Stomach (tissue), 9 donors: Measurements from ENCODE around the gene ARTN. TPM values are rescaled to one million over a fixed set of nuclear protein-coding genes. Genes with fewer than 3 reads are reported as not detected.

Experiments
- DNase-seq, 2 donors: peaks; one replicate each; pipeline versions ENCODE4 v3.0.0 to v3.0.0-alpha.2; 2013 to 2019
- H3K27ac ChIP-seq, 5 donors: fragments of 200-600 bp in 4 of 5; sonication (generic) in 4 of 5; one replicate each; pipeline ENCODE4 v1.5.1; 2013 to 2019; ENCODE audit warnings: mild to moderate bottlenecking in 1 of 5, moderate library complexity in 1 of 5
- H3K27me3 ChIP-seq, 3 donors: fragments of 200-600 bp; sonication (generic); one replicate each; pipeline ENCODE4 v1.5.1; 2017 to 2019; ENCODE audit warnings: mixed run types in 1 of 3
- H3K36me3 ChIP-seq, 4 donors: fragments of 200-600 bp; sonication (generic); 1 replicate in 3 of 4; 2 replicates in 1 of 4; pipeline ENCODE4 v1.5.1; 2016 to 2019
- H3K4me1 ChIP-seq, 4 donors: fragments of 200-600 bp; sonication (generic); one replicate each; pipeline ENCODE4 v1.5.1; 2016 to 2019
- H3K4me3 ChIP-seq, 4 donors: fragments of 200-600 bp; sonication (generic) in 3 of 4; one replicate each; pipeline ENCODE4 v1.5.1; 2016 to 2019; ENCODE audit warnings: mild to moderate bottlenecking in 1 of 4
- H3K9me3 ChIP-seq, 4 donors: fragments of 200-600 bp; sonication (generic); one replicate each; pipeline ENCODE4 v1.5.1; 2016 to 2019
- CTCF ChIP-seq, 7 experiments: fragments of 450-650 bp in 4 of 7; fragments of 200-600 bp in 3 of 7; sonication (generic) in 3 of 7; IDR thresholded peaks; one replicate each; pipeline ENCODE4 v1.5.1; 2016 to 2019; ENCODE audit warnings: antibody characterized with exemption in 7 of 7, control low read depth in 2 of 7, mild to moderate bottlenecking in 1 of 7
- EP300 ChIP-seq: sonication (generic); formaldehyde crosslinking; IDR thresholded peaks from one replicate; pipeline ENCODE4 v1.6.1; 2017; ENCODE audit warnings: antibody characterized with exemption
- POLR2A ChIP-seq, 4 donors: fragments of 450-650 bp; IDR thresholded peaks; one replicate each; pipeline ENCODE4 v1.6.1; 2016; ENCODE audit warnings: antibody characterized with exemption in 4 of 4, control low read depth in 2 of 4, mild to moderate bottlenecking in 1 of 4, moderate library complexity in 1 of 4
- POLR2AphosphoS5 ChIP-seq, 3 donors: sonication (generic); formaldehyde crosslinking; IDR thresholded peaks; one replicate each; pipeline ENCODE4 v1.6.1; 2016; ENCODE audit warnings: antibody characterized with exemption in 3 of 3
- WGBS, 5 donors: extraction: QIAGEN DNeasy Blood & Tissue Kit in 3 of 5; methylation state at CpG; one replicate each; pipeline versions ENCODE4 v1.1.5 to v1.1.7; 2013 to 2018; 5-methylcytosine and 5-hydroxymethylcytosine counted together
- intact Hi-C: fragments of 100-400 bp; cut with DNase I; formaldehyde crosslinking; loops from one replicate; pipeline ENCODE4 v1.15.1; 2023; ENCODE audit warnings: low total_unique reads
- polyA plus RNA-seq, 3 donors: library from polyadenylated mRNA; stranded (reverse); fragments of 200-250 nt; gene quantifications; one replicate each; pipeline ENCODE4 v1.2.3, GENCODE V29; 2013
- total RNA-seq, 5 donors: library from RNA; depleted of rRNA; stranded (reverse); fragments of >200 nt; gene quantifications; one replicate each; pipeline versions ENCODE4 v1.1.0 to v1.2.3, GENCODE V29; 2014 to 2016
- donor health status: healthy with polysubstance abuse.
- donor health status: Bipolar disorder and iron deficiency.
- donor health status: healthy.

The ARTN gene
- total and polyA plus RNA-seq, 8 donors: 0.44 to 4.8 (median 2.6) TPM; not detected in 4

GRCh38 chr1:43902058-43902831 is 31.4 kb upstream of the ARTN start:
- TF ChIP-seq POLR2A (IDR thresholded peaks at IDR 0.05) (no peak), CTCF (IDR thresholded peaks at IDR 0.05) (no peak), EP300 (no peak), POLR2AphosphoS5 (IDR thresholded peaks at IDR 0.05) (no peak)
- no peaks in the 10 kb centered on the region for H3K27me3 ChIP-seq
- no peak overlapping the region for H3K4me3 ChIP-seq
- no peaks in the 10 kb centered on the region for H3K9me3 ChIP-seq
- intact Hi-C loops: no loop called here
- DNase-seq: no peak
- H3K4me1 ChIP-seq: no peaks in the 10 kb centered on the region
- H3K27ac ChIP-seq: no peak overlapping the region
- 79 to 93% (median 84%) methylated on average over 1 to 4 of the region's 4 CpGs for WGBS, 5 donors
- peaks cover 3 to 45% (median 30%) of the 10 kb centered on the region in 4 donors for H3K36me3 ChIP-seq

- intact Hi-C loops: no loop called here
- WGBS, 5 donors: 48 to 73% (median 54%) methylated on average over 7 of the region's 7 CpGs
These were observed 28.7 kb upstream of the ARTN start for GRCh38 chr1:43904660-43905551.

GRCh38 chr1:43908226-43908625 is 25.4 kb upstream of the ARTN start:
- Histone ChIP-seq H3K9me3 (no peaks in the 10 kb centered on the region), H3K4me1 (peaks cover 0 to 11% (median 5%) of the 10 kb centered on the region in 4 donors), H3K27ac (no peak overlapping the region), H3K36me3 (peaks cover 0 to 35% (median 2%) of the 10 kb centered on the region in 4 donors), H3K27me3 (no peaks in the 10 kb centered on the region), H3K4me3 (no peak overlapping the region)
- 96 to 100% (median 98%) methylated on average over 2 of the region's 2 CpGs for WGBS, 5 donors
- no peak for DNase-seq
- intact Hi-C loops: no loop called here
- TF ChIP-seq CTCF (IDR thresholded peaks at IDR 0.05) (no peak), EP300 (no peak), POLR2AphosphoS5 (IDR thresholded peaks at IDR 0.05) (no peak)

More at GRCh38 chr1:43904660-43905551, 28.7 kb upstream of the ARTN start:
- H3K4me1 ChIP-seq: no peaks in the 10 kb centered on the region
- TF ChIP-seq POLR2AphosphoS5 (IDR thresholded peaks at IDR 0.05) (no peak), EP300 (no peak), CTCF (IDR thresholded peaks at IDR 0.05) (no peak), POLR2A (IDR thresholded peaks at IDR 0.05) (no peak)
- peaks cover 3 to 41% (median 8%) of the 10 kb centered on the region in 4 donors for H3K36me3 ChIP-seq
- no peak overlapping the region for H3K4me3 ChIP-seq
- H3K27me3 ChIP-seq: no peaks in the 10 kb centered on the region
- DNase-seq: no peak
- no peaks in the 10 kb centered on the region for H3K9me3 ChIP-seq
- no peak overlapping the region for H3K27ac ChIP-seq

- H3K9me3 ChIP-seq: no peaks in the 10 kb centered on the region
- no peak for TF ChIP-seq EP300
- TF ChIP-seq POLR2AphosphoS5 (IDR thresholded peaks at IDR 0.05): no peak
- TF ChIP-seq POLR2A (IDR thresholded peaks at IDR 0.05): no peak
- no peak for TF ChIP-seq CTCF (IDR thresholded peaks at IDR 0.05)
- DNase-seq: no peak
- intact Hi-C loops: no loop called here
- H3K36me3 ChIP-seq: peaks cover 0 to 35% (median 2%) of the 10 kb centered on the region in 4 donors
- no peak overlapping the region for H3K27ac ChIP-seq
- no peaks in the 10 kb centered on the region for H3K27me3 ChIP-seq
- H3K4me1 ChIP-seq: peaks cover 0 to 15% (median 5%) of the 10 kb centered on the region in 4 donors
- WGBS, 5 donors: 91 to 96% (median 94%) methylated on average over 5 of the region's 5 CpGs
- H3K4me3 ChIP-seq: no peak overlapping the region
These were observed 24.7 kb upstream of the ARTN start for GRCh38 chr1:43908858-43909257.
